IPS-18c (cell line): ENCODE data around the gene PDCD1LG2.
"Not testable (repeated sequence)": the region's sequence is repeated elsewhere in the genome, so short reads cannot be mapped to it uniquely, and the experiment has no call there.

Source experiments
- H3K4me3 ChIP-seq: 2 replicates; pipeline ENCODE4 v1.7.0; 2013; ENCODE audit warnings: low read depth, mild to moderate bottlenecking, low read length, moderate library complexity; ENCODE audit not compliant: insufficient read depth
- H3K9me3 ChIP-seq: one replicate; pipeline ENCODE4 v1.6.1; 2013; ENCODE audit warnings: mild to moderate bottlenecking, low read length, moderate library complexity; ENCODE audit not compliant: control insufficient read depth, insufficient read depth

Gene PDCD1LG2

GRCh38 chr9:5577225-5577624 lies 66.9 kb downstream of the PDCD1LG2 start:
- no peak overlapping the region for H3K4me3 ChIP-seq
- no peaks in the 10 kb centered on the region for H3K9me3 ChIP-seq

GRCh38 chr9:5578018-5578697 lies 67.8 kb downstream of the PDCD1LG2 start:
- Histone ChIP-seq H3K9me3 (no peaks in the 10 kb centered on the region), H3K4me3 (no peak overlapping the region)

DNA sequence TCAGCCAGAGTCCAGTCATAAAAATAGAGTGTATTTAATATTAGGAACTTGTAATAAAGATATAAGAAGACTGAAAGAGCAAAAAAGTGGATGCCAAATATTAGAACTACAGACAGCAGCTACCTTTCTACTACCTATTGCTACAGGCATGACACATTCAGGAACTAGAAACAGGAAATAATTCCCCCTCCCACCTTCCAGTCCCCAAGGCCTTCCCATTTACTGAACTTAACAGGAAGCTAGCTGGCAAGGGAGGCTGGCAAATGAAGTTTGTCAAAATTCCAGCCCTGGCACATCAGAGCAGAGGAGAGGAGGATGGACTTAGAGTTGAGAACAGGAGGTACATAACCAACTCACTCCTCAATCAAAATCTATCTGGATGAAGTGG lies 68.4 kb downstream of the PDCD1LG2 start:
- H3K9me3 ChIP-seq = no peaks in the 10 kb centered on the region

GRCh38 chr9:5579881-5580280 lies 69.5 kb downstream of the PDCD1LG2 start:
- Histone ChIP-seq H3K4me3 (no peak overlapping the region), H3K9me3 (no peaks in the 10 kb centered on the region)

More for the DNA sequence above, 68.4 kb downstream of the PDCD1LG2 start:
- H3K4me3 ChIP-seq = no peak overlapping the region

GRCh38 chr9:5580650-5581049 lies 70.3 kb downstream of the PDCD1LG2 start:
- Histone ChIP-seq H3K9me3 (no peaks in the 10 kb centered on the region), H3K4me3 (no peak overlapping the region)

- H3K9me3 ChIP-seq = not testable (repeated sequence)
Observed at GRCh38 chr9:5581706-5582105, 71.4 kb downstream of the PDCD1LG2 start.

DNA sequence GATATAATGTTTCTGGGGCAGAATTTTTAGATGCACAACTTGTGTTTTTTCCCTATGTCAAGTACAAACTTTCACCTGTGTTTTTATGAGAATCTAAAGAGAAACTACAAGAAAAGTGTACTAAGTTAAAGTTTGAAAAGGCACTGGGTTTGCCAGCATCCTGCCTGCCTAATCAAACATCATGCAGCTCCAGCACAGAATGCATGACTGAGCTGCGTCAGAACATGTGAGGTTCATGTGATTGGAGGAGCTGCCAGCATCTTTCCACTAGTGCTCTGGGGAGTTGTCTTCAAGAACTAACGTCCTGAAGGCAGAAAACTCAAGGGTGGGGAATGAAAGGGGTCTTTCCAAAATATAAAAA lies 72.5 kb downstream of the PDCD1LG2 start:
- no peak overlapping the region for H3K4me3 ChIP-seq
- H3K9me3 ChIP-seq = no peaks in the 10 kb centered on the region

More at GRCh38 chr9:5581706-5582105, 71.4 kb downstream of the PDCD1LG2 start:
- not testable (repeated sequence) for H3K4me3 ChIP-seq

GRCh38 chr9:5586391-5586802 lies 76.1 kb downstream of the PDCD1LG2 start:
- Histone ChIP-seq H3K9me3 (no peaks in the 10 kb centered on the region), H3K4me3 (no peak overlapping the region)

- no peaks in the 10 kb centered on the region for H3K9me3 ChIP-seq
- H3K4me3 ChIP-seq = no peak overlapping the region
Observed at GRCh38 chr9:5587024-5587423, 76.7 kb downstream of the PDCD1LG2 start.

GRCh38 chr9:5592231-5592630 lies 81.9 kb downstream of the PDCD1LG2 start:
- Histone ChIP-seq H3K4me3 (no peak overlapping the region), H3K9me3 (peaks cover 3% of the 10 kb centered on the region)

- no peak overlapping the region for H3K4me3 ChIP-seq
- H3K9me3 ChIP-seq = peaks cover 3% of the 10 kb centered on the region
Observed at GRCh38 chr9:5592904-5593303, 82.6 kb downstream of the PDCD1LG2 start.

- Histone ChIP-seq H3K9me3 (peaks cover 3% of the 10 kb centered on the region), H3K4me3 (no peak overlapping the region)
Observed at GRCh38 chr9:5593904-5594303, 83.6 kb downstream of the PDCD1LG2 start.

- peaks cover 3% of the 10 kb centered on the region for H3K9me3 ChIP-seq
- H3K4me3 ChIP-seq = no peak overlapping the region
Observed at GRCh38 chr9:5596173-5596572, 85.8 kb downstream of the PDCD1LG2 start.

DNA sequence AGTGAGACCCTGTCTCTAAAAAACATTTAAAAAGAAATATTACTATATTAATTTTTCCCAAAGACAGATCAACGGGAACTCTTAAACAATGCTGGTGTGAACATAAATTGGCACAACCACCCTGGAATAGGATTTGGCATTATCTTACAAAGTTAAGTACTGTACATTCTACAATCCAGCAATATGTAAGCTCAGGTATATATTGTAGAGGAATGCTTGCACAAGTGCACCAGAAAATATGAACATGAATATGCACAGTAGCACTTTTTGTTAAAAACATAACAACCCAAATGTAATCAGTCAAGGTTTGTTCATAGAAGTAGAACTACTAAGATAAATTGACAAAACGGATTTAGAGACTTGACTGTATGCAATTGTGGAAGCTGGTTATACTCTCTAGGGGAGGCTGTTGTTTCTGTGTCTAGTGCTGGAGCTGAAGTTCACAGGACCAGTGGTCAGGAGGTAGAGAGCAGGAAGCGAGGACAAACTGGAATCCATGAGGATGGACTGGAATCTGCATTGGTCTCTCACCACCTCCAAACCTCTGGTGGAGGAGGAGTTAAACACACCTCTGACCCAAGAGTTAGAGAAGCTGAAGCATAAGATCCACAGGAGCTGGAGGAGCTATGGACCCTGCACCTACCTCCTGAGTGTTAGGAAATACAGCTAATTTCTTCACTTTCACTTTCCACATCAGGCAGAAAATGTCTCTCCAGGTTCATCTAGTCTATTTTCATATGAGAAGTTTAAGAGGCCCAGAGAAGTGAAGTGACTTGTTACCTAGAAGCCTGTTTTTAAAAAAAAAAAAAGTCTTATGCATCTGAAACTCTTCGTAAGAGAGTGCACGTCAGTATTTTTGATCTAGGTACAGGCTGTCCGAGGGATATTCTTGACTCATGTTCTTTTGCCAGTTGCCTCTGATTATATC lies 98.2 kb downstream of the PDCD1LG2 start:
- H3K9me3 ChIP-seq = no peaks in the 10 kb centered on the region
- H3K4me3 ChIP-seq = no peak overlapping the region

DNA sequence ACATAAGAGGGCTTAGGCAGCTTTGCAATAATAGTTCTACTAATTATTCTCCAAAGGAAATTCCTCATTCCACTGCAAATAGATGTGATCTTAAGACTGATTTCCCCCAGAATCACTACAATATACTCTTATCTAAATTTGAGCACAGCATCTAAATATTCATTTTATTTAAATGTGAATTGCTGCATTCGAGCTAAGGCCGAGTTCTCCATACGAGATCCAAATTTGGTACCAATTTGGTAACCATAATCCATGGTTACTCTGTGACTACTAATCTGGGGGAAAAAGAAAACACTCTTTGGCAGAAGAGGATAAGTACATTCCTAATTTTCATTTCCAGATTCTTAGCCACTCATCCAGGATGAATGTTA lies 98.9 kb downstream of the PDCD1LG2 start:
- Histone ChIP-seq H3K9me3 (no peaks in the 10 kb centered on the region), H3K4me3 (no peak overlapping the region)

- H3K9me3 ChIP-seq = no peaks in the 10 kb centered on the region
- no peak overlapping the region for H3K4me3 ChIP-seq
Observed at GRCh38 chr9:5610491-5610890, 100.2 kb downstream of the PDCD1LG2 start.

DNA sequence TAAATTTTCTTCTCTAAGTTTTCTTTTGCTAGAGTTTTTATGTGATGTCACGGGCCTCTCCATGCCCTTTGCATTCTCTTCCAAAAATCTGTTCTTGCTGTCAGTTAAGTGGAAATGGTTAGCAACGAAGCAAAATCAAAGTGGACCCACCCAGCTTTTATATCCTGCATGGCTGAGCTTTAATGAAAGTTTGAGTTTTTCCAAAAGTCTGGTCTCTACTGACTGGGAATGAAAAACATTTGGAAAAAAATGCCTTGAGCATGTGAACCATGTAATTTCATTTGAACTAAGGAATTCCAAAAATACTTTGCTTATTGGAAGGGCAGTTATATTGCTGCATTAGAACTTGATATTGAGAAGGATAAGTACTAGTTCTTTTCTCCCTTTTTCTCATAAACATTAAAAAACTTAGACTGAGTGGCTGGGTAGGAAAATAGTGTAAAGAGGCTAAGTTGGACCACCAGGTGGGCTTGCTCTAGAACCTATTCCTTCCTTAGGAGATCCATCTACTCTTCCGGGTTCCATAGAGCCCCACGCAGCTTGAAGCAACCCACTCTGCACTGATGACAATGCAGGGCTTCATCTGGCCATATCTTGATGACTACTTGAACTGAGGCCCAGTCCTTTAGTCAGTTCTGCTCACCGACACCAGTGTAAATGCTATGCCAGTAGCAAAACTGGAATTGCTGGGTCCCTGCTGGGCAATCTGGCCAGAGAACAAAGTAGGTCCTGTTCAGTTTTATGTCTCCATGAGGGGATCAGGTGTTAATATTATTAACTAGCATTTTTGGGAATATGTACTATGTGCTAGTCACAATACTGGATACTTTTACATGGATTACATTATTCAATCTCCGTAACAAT lies 101.2 kb downstream of the PDCD1LG2 start:
- no peaks in the 10 kb centered on the region for H3K9me3 ChIP-seq
- no peak overlapping the region for H3K4me3 ChIP-seq

GRCh38 chr9:5612185-5612530 lies 101.8 kb downstream of the PDCD1LG2 start:
- Histone ChIP-seq H3K4me3 (no peak overlapping the region), H3K9me3 (no peaks in the 10 kb centered on the region)
